ENCODE data around the gene NCR2.

DNA sequence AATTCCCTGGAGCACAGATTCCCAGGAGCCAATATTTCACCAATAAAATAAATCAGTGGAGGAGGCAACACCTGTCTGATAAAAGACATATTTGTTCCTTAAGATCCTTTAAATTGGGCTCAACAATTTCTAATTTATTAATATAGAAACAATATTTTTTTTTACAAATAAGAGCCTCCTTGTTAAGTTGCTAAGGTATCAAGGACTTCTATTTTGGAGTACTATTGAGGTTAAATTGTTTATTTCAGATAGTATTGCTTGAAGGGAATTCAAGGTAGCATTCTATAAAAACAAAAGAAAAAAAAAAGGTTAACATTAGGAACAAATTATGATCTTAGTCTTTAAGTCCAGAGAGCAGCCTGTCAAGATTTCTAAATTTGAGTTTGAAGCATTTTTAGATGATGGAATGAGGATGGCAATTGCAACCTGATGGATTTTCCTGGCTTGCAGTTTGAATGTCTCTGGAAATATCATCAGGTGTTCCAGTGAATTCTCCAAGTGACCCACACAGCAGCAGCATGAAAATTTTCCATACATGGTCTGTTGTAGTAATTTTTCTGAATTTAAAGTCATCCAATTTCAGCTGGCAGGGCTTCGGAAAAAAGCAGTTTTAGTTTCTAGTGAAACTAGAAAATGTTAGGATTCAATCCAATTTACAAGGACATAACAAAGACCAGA is 19.3 kb upstream of the NCR2 start:
- TF ChIP-seq, protein P1, sequence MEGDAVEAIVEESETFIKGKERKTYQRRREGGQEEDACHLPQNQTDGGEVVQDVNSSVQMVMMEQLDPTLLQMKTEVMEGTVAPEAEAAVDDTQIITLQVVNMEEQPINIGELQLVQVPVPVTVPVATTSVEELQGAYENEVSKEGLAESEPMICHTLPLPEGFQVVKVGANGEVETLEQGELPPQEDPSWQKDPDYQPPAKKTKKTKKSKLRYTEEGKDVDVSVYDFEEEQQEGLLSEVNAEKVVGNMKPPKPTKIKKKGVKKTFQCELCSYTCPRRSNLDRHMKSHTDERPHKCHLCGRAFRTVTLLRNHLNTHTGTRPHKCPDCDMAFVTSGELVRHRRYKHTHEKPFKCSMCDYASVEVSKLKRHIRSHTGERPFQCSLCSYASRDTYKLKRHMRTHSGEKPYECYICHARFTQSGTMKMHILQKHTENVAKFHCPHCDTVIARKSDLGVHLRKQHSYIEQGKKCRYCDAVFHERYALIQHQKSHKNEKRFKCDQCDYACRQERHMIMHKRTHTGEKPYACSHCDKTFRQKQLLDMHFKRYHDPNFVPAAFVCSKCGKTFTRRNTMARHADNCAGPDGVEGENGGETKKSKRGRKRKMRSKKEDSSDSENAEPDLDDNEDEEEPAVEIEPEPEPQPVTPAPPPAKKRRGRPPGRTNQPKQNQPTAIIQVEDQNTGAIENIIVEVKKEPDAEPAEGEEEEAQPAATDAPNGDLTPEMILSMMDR (IDR thresholded peaks at IDR 0.05; ENCODE audit: low read length): no peak
- TF ChIP-seq EZH2 (IDR thresholded peaks at IDR 0.05; ENCODE audit: borderline replicate concordance, low read length): no peak
